Measurements from ENCODE around the gene TMEM259. TPM values are rescaled to one million over a fixed set of nuclear protein-coding genes. Genes with fewer than 3 reads are reported as not detected.

TMEM259 gene
- total and polyA plus RNA-seq, 7 experiments from 2014 or later = 40.7 to 347 (median 302) TPM

DNA sequence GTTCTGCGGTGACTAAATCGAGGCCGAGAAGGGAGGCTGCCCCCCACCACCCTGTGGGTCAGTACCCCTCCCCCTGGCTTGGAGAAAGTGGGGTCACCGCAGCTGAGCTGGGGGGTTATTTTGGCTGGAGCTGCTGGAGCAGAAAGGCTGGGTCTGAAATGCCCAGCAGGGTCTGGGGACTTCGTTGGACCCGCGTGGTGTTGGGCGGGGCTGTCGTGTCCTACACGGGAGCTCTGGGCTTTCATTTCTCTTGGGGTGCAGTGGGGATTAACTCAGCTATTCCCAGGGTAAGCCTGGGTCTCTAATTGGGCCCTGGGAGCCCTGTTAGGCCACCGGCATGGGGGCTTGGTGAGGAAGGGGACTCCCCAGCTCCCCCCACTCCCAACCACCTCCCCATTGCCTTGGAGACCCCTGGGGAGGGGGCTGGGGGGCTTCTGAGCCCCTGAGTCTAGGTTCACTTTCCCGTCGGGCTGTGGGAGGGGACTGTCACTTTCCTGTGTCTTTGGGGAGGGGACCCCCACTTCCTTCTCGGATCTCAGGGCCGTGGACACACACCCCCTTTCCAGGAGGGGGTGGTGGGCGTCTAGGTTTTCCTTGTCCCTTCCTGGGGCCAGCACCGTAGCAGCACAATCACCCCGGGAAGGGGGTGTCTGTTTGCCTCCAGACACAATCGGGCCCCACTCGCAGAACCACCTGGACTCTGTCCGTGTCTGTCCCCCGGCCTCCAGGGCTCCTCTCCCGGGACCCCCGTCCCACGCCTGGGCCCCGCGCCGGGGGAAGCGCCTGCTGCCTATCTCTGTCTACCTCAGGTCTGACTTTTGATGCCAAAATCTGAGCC, 47.0 kb downstream of the TMEM259 start:
- Mint-ChIP-seq H3K4me1 (no peaks in the 10 kb centered on the region), H3K27ac (no peak overlapping the region), H3K9me3 (peaks cover 0 to 6% (median 5%) of the 10 kb centered on the region in 11 donors), H3K27me3 (no peaks in the 10 kb centered on the region), H3K36me3 (peaks cover 4 to 22% (median 13%) of the 10 kb centered on the region in 5 donors), H3K4me3 (no peak overlapping the region)
- Histone ChIP-seq H3K4me3 (ENCODE audit: low read length) (no peak overlapping the region), H3K36me3 (ENCODE audit: control insufficient read depth in 2 of 3, insufficient read depth in 3 of 3, low read length in 3 of 3) (peaks cover 0 to 9% (median 0%) of the 10 kb centered on the region in 3 experiments), H3K9me3 (ENCODE audit: control insufficient read depth in 2 of 3, low read length in 3 of 3) (peaks cover 0 to 13% (median 6%) of the 10 kb centered on the region in 3 experiments), H3K27me3 (ENCODE audit: control insufficient read depth in 2 of 2, insufficient read depth in 2 of 2, low read length in 2 of 2) (no peaks in the 10 kb centered on the region), H3K27ac (ENCODE audit: low read depth, low read length) (no peak overlapping the region), H3K4me1 (ENCODE audit: control insufficient read depth in 2 of 2, insufficient read depth in 2 of 2, low read length in 2 of 2) (no peaks in the 10 kb centered on the region)
- ChIA-PET POLR2A (no interaction called here), CTCF (no interaction called here)
- ATAC-seq (no peak), DNase-seq (no peak)
- intact Hi-C loops (cut with micrococcal nuclease) = no loop called here

GRCh38 chr19:972281-972680, 48.6 kb downstream of the TMEM259 start:
- peaks cover 0 to 6% (median 5%) of the 10 kb centered on the region in 11 donors for H3K9me3 Mint-ChIP-seq
- POLR2A ChIA-PET = no interaction called here

GRCh38 chr19:971795-972194, 49.1 kb downstream of the TMEM259 start:
- Mint-ChIP-seq H3K27ac (no peak overlapping the region), H3K27me3 (no peaks in the 10 kb centered on the region), H3K4me3 (no peak overlapping the region), H3K4me1 (no peaks in the 10 kb centered on the region), H3K9me3 (peaks cover 0 to 6% (median 5%) of the 10 kb centered on the region in 11 donors), H3K36me3 (peaks cover 4 to 33% (median 15%) of the 10 kb centered on the region in 5 donors)
- Histone ChIP-seq H3K9me3 (ENCODE audit: control insufficient read depth in 2 of 3, low read length in 3 of 3) (peaks cover 0 to 13% (median 6%) of the 10 kb centered on the region in 3 experiments), H3K36me3 (ENCODE audit: control insufficient read depth in 2 of 3, insufficient read depth in 3 of 3, low read length in 3 of 3) (peaks cover 0 to 13% (median 0%) of the 10 kb centered on the region in 3 experiments), H3K27me3 (ENCODE audit: control insufficient read depth in 2 of 2, insufficient read depth in 2 of 2, low read length in 2 of 2) (no peaks in the 10 kb centered on the region), H3K4me1 (ENCODE audit: control insufficient read depth in 2 of 2, insufficient read depth in 2 of 2, low read length in 2 of 2) (no peaks in the 10 kb centered on the region), H3K27ac (ENCODE audit: low read depth, low read length) (no peak overlapping the region), H3K4me3 (ENCODE audit: low read length) (no peak overlapping the region)
- no peak for ATAC-seq
- intact Hi-C loops (cut with micrococcal nuclease) = no loop called here
- CTCF ChIA-PET = no interaction called here
- DNase-seq = no peak
- POLR2A ChIA-PET = no interaction called here

More at GRCh38 chr19:972281-972680, 48.6 kb downstream of the TMEM259 start:
- H3K27me3 ChIP-seq (ENCODE audit: control insufficient read depth in 2 of 2, insufficient read depth in 2 of 2, low read length in 2 of 2) = no peaks in the 10 kb centered on the region
- no peak overlapping the region for H3K27ac ChIP-seq (ENCODE audit: low read depth, low read length)
- ATAC-seq (no peak), DNase-seq (no peak)
- H3K4me3 ChIP-seq (ENCODE audit: low read length) = no peak overlapping the region
- peaks cover 0 to 13% (median 6%) of the 10 kb centered on the region in 3 experiments for H3K9me3 ChIP-seq (ENCODE audit: control insufficient read depth in 2 of 3, low read length in 3 of 3)
- Mint-ChIP-seq H3K4me1 (no peaks in the 10 kb centered on the region), H3K4me3 (no peak overlapping the region), H3K27me3 (no peaks in the 10 kb centered on the region), H3K36me3 (peaks cover 4 to 29% (median 13%) of the 10 kb centered on the region in 5 donors), H3K27ac (no peak overlapping the region)
- H3K4me1 ChIP-seq (ENCODE audit: control insufficient read depth in 2 of 2, insufficient read depth in 2 of 2, low read length in 2 of 2) = no peaks in the 10 kb centered on the region
- H3K36me3 ChIP-seq (ENCODE audit: control insufficient read depth in 2 of 3, insufficient read depth in 3 of 3, low read length in 3 of 3) = peaks cover 0 to 11% (median 0%) of the 10 kb centered on the region in 3 experiments
- CTCF ChIA-PET = interaction anchor here (0.6 kb wide), 1 partner anchor 202 kb away, joined by 4 read pairs; no protein-coding TSS in a partner anchor
- intact Hi-C loops (cut with micrococcal nuclease) = no loop called here

- Histone ChIP-seq H3K27me3 (ENCODE audit: control insufficient read depth in 2 of 2, insufficient read depth in 2 of 2, low read length in 2 of 2) (no peaks in the 10 kb centered on the region), H3K9me3 (ENCODE audit: control insufficient read depth in 2 of 3, low read length in 3 of 3) (peaks cover 0 to 13% (median 6%) of the 10 kb centered on the region in 3 experiments), H3K36me3 (ENCODE audit: control insufficient read depth in 2 of 3, insufficient read depth in 3 of 3, low read length in 3 of 3) (peaks cover 0 to 13% (median 0%) of the 10 kb centered on the region in 3 experiments), H3K4me1 (ENCODE audit: control insufficient read depth in 2 of 2, insufficient read depth in 2 of 2, low read length in 2 of 2) (no peaks in the 10 kb centered on the region), H3K27ac (ENCODE audit: low read depth, low read length) (no peak overlapping the region), H3K4me3 (ENCODE audit: low read length) (no peak overlapping the region)
- intact Hi-C loops (cut with micrococcal nuclease) = no loop called here
- Mint-ChIP-seq H3K27ac (peak overlapping the region in 4 of 9 donors; percentile 29 to 90 (median 64)), H3K4me3 (no peak overlapping the region), H3K9me3 (peaks cover 0 to 6% (median 5%) of the 10 kb centered on the region in 11 donors), H3K36me3 (peaks cover 4 to 38% (median 15%) of the 10 kb centered on the region in 5 donors), H3K4me1 (no peaks in the 10 kb centered on the region), H3K27me3 (no peaks in the 10 kb centered on the region)
- ATAC-seq (no peak), DNase-seq (no peak)
- ChIA-PET CTCF (interaction anchor here (0.6 to 1.2 kb wide), 5 partner anchors 11 to 76 kb away, joined by 3 to 4 read pairs (median 3); no protein-coding TSS in a partner anchor), POLR2A (no interaction called here)
These were observed 50.2 kb downstream of the TMEM259 start for GRCh38 chr19:970695-971094.

- intact Hi-C loops (cut with micrococcal nuclease) = no loop called here
- DNase-seq (no peak), ATAC-seq (no peak)
- Histone ChIP-seq H3K27ac (ENCODE audit: low read depth, low read length) (no peak overlapping the region), H3K27me3 (ENCODE audit: control insufficient read depth in 2 of 2, insufficient read depth in 2 of 2, low read length in 2 of 2) (no peaks in the 10 kb centered on the region), H3K4me1 (ENCODE audit: control insufficient read depth in 2 of 2, insufficient read depth in 2 of 2, low read length in 2 of 2) (no peaks in the 10 kb centered on the region), H3K36me3 (ENCODE audit: control insufficient read depth in 2 of 3, insufficient read depth in 3 of 3, low read length in 3 of 3) (peaks cover 0 to 25% (median 4%) of the 10 kb centered on the region in 3 experiments), H3K4me3 (ENCODE audit: low read length) (no peak overlapping the region), H3K9me3 (ENCODE audit: control insufficient read depth in 2 of 3, low read length in 3 of 3) (peaks cover 0 to 12% (median 6%) of the 10 kb centered on the region in 3 experiments)
- H3K4me3 Mint-ChIP-seq = no peak overlapping the region
- H3K27ac Mint-ChIP-seq = no peak overlapping the region
- H3K36me3 Mint-ChIP-seq = peaks cover 4 to 50% (median 13%) of the 10 kb centered on the region in 5 donors
- peaks cover 0 to 9% (median 5%) of the 10 kb centered on the region in 7 donors for H3K4me1 Mint-ChIP-seq
- peaks cover 0 to 6% (median 5%) of the 10 kb centered on the region in 11 donors for H3K9me3 Mint-ChIP-seq
- ChIA-PET CTCF (interaction anchor here (0.7 to 1.0 kb wide), 2 partner anchors 45 to 109 kb away, joined by 3 to 4 read pairs; no protein-coding TSS in a partner anchor), POLR2A (no interaction called here)
- no peaks in the 10 kb centered on the region for H3K27me3 Mint-ChIP-seq
These were observed 54.3 kb downstream of the TMEM259 start for GRCh38 chr19:966485-967088.

DNA sequence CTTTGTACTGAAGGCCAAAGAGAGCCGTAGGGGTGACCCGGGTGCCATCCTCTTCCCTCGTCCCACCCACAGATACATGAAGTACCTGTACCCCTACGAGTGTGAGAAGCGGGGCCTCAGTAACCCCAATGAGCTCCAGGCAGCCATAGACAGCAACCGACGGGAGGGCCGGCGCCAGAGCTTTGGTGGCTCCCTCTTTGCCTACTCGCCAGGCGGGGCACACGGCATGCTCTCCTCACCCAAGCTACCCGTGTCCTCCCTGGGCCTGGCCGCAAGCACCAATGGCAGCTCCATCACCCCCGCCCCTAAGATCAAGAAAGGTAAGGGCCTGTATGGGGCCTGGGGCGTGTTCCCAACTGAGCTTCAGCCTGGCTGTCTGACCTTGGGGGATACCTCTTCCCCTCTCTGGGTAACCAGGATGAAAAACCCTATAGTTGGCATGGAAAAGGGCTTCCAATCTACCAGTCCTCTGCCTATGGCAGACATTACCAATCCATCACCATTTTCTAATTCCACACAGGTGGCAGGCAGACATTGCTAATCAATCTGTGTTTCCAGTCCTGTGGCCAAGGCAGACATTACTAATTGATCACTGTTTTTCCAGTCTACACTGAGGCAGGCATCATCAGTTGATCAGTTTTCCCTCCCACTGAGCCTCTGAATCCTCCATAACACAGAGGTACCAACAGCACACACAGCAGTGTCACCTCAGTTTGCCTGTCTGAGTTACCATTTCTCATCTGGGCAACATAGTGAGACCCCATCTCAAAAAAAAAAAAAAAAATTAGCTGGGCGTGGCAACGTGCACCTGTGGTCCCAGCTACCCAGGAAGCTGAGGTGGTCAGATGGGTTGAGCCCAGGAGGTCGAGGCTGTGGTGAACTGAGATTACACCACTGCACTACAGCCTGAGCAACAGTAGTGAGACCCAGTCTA, 55.9 kb downstream of the TMEM259 start:
- H3K36me3 Mint-ChIP-seq = peaks cover 0 to 37% (median 7%) of the 10 kb centered on the region in 5 donors
- H3K9me3 Mint-ChIP-seq = peaks cover 0 to 2% (median 0%) of the 10 kb centered on the region in 11 donors
- H3K4me1 Mint-ChIP-seq = peaks cover 0 to 9% (median 5%) of the 10 kb centered on the region in 7 donors
- H3K27ac ChIP-seq (ENCODE audit: low read depth, low read length) = no peak overlapping the region
- ChIA-PET CTCF (no interaction called here), POLR2A (interaction anchor here (0.6 kb wide), 1 partner anchor 501 kb away, joined by 3 read pairs; no protein-coding TSS in a partner anchor)
- no peaks in the 10 kb centered on the region for H3K9me3 ChIP-seq (ENCODE audit: control insufficient read depth in 2 of 3, low read length in 3 of 3)
- intact Hi-C loops (cut with micrococcal nuclease) = no loop called here
- H3K27me3 Mint-ChIP-seq = no peaks in the 10 kb centered on the region
- peak overlapping the region in 1 of 9 donors; percentile 65 for H3K27ac Mint-ChIP-seq
- ATAC-seq (no peak), DNase-seq (no peak)
- H3K36me3 ChIP-seq (ENCODE audit: control insufficient read depth in 2 of 3, insufficient read depth in 3 of 3, low read length in 3 of 3) = peaks cover 0 to 16% (median 4%) of the 10 kb centered on the region in 3 experiments
- H3K27me3 ChIP-seq (ENCODE audit: control insufficient read depth in 2 of 2, insufficient read depth in 2 of 2, low read length in 2 of 2) = no peaks in the 10 kb centered on the region
- no peaks in the 10 kb centered on the region for H3K4me1 ChIP-seq (ENCODE audit: control insufficient read depth in 2 of 2, insufficient read depth in 2 of 2, low read length in 2 of 2)
- H3K4me3 ChIP-seq (ENCODE audit: low read length) = no peak overlapping the region
- no peak overlapping the region for H3K4me3 Mint-ChIP-seq

All from naive thymus-derived CD4-positive, alpha-beta T cell (primary cell).